GM18907 (cell line): ENCODE results near the gene EPHA10.
"Not testable (repeated sequence)": the region's sequence is repeated elsewhere in the genome, so short reads cannot be mapped to it uniquely, and the experiment has no call there.

Experiments
- ATAC-seq: cut with Tn5 transposase; IDR thresholded peaks from one replicate; pipeline ENCODE4 v1.9.1; 2021; ENCODE audit warnings: mild to moderate bottlenecking, moderate library complexity; ENCODE audit not compliant: unreplicated experiment

Gene EPHA10

GRCh38 chr1:37737975-37738374, 26.9 kb downstream of the EPHA10 start:
- ATAC-seq: not testable (repeated sequence)

DNA sequence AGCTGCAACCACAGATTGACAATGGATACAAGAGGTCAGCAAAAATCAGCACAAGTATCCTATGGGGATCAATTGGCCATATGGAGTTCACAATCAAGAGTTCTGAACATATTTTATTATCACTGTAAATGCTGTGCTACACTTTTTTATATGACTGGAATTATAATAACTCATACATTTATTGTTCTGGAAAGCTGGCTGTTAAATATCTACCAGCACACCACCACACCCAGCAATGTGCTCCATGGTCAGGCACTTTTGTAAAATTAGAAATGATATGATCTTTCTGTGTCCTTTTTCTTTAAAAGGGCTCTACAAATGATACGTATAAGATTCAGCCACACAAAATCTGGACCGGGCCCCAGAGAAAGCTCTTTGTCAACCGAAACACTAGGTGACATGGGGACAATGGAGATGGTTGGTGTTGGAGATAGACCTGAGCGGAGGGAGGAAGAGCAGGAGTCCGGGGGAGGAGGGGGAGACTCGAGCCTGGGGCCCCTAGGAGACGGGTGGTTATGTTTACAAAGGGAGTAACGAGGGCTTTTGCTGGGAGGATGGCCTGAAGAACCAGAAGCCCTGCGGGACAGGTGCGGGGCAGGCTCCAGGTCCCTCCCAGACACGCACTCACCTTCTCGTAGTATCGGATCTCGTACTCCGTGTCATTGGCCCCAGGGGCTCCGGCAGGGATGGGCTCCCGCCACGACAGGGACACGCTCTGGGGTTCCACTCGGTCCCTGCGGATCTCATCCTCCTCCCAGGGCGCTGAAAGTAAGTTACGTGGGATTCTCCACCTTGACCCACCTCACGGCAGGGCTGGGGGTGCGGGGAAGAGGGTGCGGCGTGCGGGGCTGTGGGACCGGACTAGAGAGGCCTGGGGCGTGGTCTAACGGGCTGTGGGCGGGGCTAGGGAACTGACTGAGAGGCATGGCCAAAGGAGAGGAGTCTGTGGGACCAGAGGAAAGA, 30.0 kb downstream of the EPHA10 start:
- no peak for ATAC-seq

- ATAC-seq: no peak
Observed at GRCh38 chr1:37732111-37732780, 32.7 kb downstream of the EPHA10 start.

DNA sequence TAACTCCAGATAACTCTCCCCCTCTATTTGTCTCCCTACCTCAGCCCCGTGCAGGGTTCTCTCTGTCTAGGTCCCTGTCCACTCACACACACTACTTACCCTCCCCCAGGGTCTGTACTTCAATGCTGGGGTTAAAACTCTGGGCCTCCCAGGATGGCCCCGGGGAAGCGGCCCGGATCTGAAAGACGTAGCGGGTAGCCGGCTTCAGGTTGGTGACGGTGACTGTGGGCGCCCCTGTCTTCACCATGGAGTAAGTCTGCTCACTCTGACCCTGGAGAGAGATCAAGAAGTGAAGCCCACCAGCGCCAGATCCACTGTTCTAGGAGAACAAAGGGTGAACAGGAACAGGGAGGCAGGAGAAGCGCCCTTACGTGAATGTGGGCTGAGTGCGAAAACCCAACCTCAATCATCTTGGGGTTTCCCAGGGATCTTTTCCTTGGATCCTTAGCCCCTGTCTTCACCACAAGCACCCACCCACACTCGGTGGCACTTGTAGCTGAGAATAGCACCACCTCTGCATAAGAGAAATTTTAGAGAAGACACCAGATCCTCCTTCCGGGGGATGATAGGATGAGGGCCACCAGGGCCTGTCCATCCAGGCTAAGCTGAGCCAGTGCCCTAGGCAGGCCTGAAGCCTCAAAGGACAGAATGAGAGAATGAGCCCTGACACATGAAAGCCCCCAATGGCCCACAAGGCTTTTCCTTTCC, 33.5 kb downstream of the EPHA10 start:
- ATAC-seq: no peak

DNA sequence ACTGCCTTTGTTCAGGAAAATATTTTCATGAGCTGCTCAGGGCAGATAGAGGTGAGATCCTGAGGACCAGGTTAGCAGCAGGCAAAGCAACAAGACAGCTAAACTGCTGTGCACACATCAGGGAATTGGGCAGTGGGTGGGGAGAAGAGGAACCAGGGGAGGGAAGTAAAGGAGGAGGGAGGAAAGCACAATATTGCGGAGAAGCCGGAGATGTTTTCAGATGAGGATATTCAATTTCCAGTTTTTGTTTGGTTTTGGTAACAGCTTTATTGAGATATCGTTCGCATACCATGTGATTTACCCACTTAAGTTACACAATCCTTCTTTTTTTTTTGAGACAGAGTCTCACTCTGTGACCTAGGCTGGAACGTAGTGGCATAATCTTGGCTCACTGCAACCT, 34.5 kb downstream of the EPHA10 start:
- no peak for ATAC-seq

DNA sequence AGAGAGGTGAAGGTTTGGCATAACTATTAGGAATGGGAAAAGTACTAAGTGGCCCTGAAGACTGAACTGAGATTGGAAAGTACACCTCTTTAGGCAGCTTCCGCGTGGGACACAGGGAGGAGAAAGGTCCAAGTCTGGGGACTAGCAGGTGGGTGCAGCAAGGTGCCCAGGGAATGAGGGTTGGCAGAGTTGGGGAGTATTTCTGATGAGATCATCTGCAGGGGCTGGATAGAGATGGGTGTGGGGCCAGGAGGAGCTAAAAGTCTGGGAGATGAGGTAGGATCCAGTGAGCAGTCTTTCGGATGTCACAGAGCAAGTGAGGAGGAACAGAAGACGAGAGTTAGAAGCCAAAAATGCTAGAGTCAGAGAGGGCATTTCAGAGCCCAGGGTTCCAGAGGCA, 36.5 kb downstream of the EPHA10 start:
- no peak for ATAC-seq

- no peak for ATAC-seq
Observed at GRCh38 chr1:37726751-37727585, 38.0 kb downstream of the EPHA10 start.

DNA sequence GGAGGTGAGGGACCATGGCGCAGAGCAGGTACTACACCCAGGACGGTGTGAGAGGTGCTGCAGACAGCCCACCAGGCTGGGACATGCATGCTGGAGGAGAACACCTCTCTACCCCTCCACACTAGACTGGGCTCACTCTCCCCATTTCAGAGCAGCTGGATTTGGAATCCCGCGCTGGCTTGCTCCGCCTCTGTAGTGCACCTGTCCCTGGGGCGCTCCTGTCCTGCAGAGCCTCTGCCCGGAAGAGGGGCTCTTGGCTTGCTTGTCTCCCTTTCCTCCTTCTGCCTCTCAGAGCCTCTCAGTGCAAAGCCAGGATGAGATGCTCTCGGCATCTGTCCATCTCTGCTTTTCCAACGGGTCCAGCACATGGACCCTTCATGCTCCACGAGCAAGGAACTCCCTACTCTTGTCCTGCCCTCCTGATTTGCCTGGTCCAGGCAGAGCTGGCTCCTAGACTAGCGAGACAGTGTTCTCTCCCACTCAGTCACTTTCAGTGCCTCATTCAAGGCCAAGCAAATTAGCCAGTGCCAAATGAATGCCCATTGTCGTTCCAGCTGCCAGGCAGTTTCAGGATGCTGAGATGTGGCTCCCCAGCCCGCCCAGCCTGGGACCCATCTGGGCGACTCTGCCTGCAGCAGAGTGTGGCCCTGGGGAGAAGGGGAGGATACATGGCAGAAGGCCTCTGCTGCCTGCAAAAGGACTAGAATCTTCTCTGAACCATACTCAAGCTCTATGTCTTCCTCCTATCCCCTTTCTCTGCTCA, 38.9 kb downstream of the EPHA10 start:
- ATAC-seq: no peak

- no peak for ATAC-seq
Observed at GRCh38 chr1:37724575-37724974, 40.3 kb downstream of the EPHA10 start.

DNA sequence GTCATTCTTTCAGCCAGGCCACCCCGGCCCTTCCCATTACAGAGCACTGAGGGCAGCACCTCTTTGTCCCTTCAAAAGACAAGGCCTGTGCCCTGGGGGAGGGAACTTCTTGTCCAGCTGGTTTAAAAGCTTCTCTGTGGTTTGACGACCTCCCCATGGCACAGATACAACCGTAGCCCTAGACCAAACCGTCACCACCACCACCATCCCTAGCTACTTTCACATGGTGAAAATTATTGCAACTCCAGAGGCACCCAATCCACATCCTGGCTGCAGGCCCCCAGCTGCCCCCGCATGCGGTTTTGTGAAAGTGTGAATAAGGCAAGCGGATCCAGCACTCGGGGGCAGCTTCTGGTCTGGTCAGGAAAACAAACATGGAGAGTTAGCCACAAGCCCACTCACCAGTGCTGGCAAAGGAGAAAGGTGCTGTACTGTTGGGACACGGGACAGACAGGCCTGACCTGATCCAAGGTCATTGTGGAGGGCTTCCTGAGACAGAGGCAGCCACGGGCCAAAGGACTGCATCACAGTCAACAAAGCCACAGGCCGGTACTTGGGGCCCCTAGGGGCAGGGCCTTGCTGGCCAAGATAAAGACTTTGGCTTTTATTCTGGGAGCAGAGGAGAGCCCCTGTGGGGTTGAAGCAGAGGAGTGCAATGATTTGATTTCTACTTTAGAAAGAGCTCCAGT, 41.4 kb downstream of the EPHA10 start:
- ATAC-seq: no peak

DNA sequence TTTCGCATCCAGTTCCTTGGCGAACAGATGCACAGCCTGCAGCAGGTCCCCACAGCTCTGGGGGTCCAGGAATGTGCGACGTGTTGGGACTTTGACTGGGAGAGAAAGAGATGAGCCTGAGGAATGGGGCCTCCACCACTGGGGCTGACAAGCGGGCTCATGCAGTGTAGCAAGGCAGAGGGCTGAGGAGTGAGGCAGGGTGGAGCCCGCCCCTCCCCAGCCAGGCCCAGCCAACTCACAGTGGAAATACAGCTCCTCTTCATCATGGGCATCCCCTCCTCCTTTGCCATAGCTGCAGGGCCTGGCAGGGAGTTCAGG, 41.9 kb downstream of the EPHA10 start:
- no peak for ATAC-seq

- no peak for ATAC-seq
Observed at GRCh38 chr1:37722181-37723071, 42.5 kb downstream of the EPHA10 start.

DNA sequence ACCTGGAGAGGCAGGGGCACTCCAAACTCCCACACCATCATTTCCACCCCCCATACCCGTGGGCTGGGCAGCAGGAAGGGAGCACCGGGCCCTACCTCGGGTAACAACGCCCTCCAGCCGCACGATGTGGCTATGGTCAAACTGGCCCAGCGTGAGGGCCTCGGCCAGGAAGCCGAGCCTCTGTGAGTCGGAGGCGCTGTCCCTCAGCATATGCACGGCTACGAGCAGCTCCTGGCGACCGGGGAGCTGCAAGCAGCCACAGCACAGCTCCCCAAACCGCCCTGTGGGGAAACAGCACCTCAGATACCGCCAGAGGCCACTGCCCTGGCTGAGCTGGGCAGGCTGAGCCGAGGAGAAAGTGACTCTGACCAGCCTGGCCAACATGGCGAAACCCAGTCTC, 43.4 kb downstream of the EPHA10 start:
- no peak for ATAC-seq

GRCh38 chr1:37720231-37721130, 44.4 kb downstream of the EPHA10 start:
- ATAC-seq: no peak

DNA sequence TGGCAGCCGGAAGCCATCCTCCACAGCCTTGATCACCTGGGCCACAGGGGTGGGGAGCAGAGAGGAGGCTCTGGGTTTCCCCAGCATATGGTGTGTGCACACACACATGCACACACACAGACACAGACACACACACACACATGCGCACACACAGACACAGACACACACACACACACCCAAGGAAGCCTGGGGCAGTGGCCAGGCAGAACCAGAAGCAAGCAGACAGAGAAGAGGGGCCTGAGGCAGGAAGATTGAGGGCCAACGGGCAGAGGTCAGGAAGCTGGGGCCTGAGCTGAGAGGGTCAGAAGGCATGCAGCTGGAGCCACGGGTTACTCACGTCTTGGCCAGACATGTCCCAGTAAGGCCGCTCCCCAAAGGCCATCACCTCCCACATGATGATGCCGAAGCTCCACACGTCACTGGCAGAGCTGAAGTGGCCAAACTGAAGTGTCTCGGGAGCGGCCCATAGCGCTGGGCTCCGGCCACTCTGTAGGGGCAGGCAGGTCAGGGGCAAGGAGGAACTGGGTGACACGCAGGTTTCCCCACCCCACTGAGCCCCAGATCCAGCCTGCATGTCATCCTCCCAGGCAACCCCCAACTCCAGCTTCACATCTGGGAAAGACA, 45.2 kb downstream of the EPHA10 start:
- no peak for ATAC-seq

DNA sequence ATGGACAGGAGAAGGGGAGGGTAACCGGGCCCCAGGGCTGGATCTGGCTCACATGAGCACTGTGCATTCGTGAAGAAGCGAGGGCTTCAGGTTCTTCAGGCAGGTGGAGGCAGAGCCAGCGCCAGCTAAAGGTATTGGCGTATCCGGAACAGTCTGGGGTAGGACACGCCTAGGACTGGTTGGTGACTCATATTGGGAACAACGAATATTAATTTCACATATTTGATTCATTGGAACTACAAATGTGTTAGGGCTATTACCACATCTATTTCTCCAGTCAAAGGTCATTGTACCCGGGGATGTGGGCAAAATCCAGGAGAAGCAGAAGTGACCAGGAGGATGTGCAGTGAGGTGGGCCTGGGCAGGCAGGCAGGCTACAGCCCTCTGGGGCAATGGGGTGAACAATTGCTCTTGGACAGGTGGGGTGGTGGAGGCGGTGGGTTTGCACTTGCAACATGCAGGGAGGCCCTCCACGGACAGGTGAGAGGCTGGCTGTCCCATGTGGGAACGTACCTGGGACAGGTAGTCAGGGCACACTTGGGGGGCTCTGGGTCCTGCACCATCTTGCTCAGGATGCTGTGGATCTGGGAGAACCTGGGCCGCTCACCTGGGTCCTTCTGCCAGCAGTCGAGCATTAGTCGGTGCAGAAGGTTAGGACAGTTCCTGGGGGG, 45.9 kb downstream of the EPHA10 start:
- no peak for ATAC-seq
